NAMALWA (cell line): ENCODE measurements around the gene TMEM72.
"Not testable (repeated sequence)": the region's sequence is repeated elsewhere in the genome, so short reads cannot be mapped to it uniquely, and the experiment has no call there.

Source experiments
- DNase-seq: peaks from one replicate; pipeline ENCODE4 v3.0.0-alpha.2; 2015; ENCODE audit warnings: low spot score

The TMEM72 gene

GRCh38 chr10:44911081-44911540 lies at the start of gene TMEM72:
TMEM72 (plus strand) TSS chr10:44911337; CDS start chr10:44911513, 176 bp downstream.
- no peak for DNase-seq

DNA sequence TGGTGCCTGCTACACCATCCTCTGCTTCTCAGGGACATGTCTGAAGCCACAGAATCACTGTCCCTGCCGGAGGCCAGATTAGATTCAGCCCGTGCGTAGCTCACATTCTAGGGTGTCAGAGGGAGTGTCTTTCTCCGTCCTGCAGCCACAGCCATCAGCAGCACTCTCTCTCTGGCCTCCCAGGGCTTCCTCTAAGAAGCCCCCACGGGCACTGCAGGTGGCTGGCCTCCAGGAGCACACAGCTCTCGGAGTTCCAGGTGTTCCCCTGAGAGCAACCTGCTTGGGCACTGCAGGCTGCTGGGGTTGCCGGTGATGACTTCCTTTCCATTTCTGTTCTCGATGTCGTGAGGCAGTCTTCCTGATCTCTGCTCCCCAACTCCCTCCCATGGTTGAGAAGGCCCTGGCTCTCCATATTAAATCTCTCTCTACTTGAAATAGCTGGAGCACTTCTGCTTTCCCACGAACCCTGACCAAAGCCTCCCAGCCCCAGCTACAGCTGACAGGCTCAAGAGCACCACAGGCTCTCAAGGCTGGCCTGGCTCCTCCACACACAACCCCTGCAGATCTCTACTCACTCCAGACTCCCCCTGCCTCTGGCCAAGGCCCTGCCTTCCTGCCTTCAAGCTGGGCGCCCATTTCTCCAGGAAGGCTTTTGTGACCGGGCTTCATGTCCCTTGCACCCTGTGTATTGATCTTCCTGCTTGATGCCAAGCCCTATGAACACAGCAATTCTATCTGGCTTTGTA lies 49.0 kb upstream of the TMEM72 start:
- DNase-seq, result no peak

GRCh38 chr10:44862924-44863323 lies 48.2 kb upstream of the TMEM72 start:
- DNase-seq, result no peak

DNA sequence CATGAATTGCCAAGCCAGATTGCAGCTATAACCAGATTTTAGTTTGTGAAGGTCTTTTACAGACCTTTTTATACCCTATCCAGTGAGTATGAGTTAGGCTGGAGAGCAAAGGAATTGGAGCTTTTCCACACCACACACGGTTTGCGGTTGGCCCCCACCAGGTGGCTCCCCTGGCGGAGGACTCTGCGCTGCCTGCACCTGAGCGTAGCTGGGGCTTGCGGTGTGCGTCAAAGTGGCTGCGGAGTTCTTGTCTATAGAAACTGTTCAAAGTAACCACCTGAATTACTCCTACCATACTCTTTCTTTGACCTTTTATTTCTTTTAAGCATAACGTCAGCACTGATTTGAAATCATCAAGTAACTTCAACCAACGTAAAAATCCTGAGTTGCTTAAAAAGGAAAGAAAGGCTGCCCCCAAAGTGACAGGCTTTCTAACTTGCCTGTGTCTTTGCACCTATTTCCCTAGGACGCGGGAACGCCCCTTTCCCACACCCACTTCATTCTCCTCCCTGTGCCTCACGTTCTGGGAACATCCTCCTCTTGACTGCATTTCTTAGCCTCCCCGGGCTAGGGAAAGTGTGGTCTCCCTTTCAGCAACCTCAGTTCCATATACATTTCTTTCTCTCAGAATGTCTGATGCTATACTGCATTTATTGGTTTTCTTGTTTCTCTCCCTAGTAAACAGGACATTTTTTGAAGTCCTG lies 47.6 kb upstream of the TMEM72 start:
- no peak for DNase-seq

GRCh38 chr10:44864051-44864450 lies 47.1 kb upstream of the TMEM72 start:
- no peak for DNase-seq

- peak; percentile 36 for DNase-seq
Observed at GRCh38 chr10:44864637-44865288, 46.4 kb upstream of the TMEM72 start.

DNA sequence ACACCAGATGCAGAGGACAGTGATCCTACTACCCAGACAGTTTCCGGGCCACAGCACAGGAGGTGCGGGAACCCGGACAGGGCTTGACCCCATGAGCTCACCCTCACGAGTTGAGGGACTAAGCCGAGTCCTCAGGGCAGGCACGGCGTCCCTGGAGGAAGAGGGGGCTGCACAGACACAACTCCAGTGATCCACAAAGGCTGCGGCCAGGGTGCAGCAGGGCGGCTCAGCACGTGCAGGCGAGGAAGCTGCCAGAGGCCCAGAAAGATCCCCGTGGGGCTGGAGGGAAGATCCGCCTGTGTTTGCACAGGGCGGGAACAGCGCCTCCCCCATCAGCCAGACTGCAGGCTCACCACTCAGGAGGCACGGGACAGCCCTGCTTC lies 45.9 kb upstream of the TMEM72 start:
- DNase-seq, result no peak

GRCh38 chr10:44866367-44866766 lies 44.8 kb upstream of the TMEM72 start:
- DNase-seq, result not testable (repeated sequence)

GRCh38 chr10:44870031-44870430 lies 41.1 kb upstream of the TMEM72 start:
- DNase-seq, result no peak

DNA sequence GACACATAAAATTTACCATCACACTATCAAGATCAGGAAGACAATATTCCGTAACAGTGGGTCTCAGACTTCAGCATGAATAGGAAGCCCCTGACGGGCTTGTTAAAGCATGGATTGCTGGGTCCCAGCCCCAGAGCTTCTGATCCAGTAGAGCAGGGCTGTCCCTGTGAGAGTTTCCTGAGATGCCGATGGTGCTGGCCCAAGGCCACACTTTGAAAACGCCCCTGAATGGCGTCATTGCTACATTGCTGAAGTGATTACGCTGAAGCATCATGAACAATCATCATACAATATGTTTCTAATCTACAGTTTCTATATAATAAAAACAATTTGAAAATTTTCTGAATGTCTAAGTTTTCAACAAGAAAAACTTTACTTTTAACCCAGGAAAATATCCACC lies 38.0 kb upstream of the TMEM72 start:
- no peak for DNase-seq

DNA sequence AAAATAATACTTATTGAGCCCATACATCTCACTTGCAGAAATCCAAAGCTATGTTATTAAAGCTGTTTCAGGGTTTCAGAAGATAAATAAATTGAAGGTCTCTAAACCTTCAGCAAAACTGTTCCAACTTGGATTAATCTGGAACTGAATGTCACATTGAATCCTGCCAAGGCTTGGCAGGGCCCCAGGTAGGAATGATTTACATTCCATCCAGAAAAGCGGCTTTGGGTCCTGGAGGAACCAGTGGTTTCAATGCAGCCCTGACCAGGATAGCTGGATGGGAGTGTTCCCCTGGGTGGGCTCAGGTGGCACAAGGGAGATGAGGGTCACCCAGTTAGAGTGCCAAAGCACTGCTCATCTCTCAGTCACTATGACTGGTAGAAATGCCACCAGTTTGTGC lies 37.0 kb upstream of the TMEM72 start:
- no peak for DNase-seq

- DNase-seq, result no peak
Observed at GRCh38 chr10:44878706-44879530, 32.2 kb upstream of the TMEM72 start.

GRCh38 chr10:44879531-44879899 lies 31.6 kb upstream of the TMEM72 start:
- no peak for DNase-seq

- no peak for DNase-seq
Observed at GRCh38 chr10:44880090-44880715, 30.9 kb upstream of the TMEM72 start.

DNA sequence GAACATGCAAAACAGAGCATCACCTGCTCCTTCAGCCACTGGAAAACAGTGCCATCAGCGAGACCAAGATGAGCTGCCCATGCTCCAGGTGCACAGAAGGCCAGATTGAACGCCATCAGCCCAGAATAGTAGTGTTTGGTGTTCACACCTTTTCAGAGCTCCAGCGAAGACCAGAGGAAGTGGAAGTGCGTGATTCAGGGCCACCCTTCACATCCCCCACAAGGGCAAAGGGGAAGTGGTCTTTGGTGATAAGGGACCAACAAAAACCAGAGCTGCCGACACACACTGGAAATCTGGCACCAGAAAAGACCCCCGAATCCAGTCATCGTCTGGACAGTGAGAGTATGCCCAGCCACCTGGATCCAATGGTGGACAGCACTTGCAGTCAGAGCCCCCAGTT lies 29.5 kb upstream of the TMEM72 start:
- no peak for DNase-seq

- DNase-seq, result no peak
Observed at GRCh38 chr10:44882166-44882720, 28.9 kb upstream of the TMEM72 start.

DNA sequence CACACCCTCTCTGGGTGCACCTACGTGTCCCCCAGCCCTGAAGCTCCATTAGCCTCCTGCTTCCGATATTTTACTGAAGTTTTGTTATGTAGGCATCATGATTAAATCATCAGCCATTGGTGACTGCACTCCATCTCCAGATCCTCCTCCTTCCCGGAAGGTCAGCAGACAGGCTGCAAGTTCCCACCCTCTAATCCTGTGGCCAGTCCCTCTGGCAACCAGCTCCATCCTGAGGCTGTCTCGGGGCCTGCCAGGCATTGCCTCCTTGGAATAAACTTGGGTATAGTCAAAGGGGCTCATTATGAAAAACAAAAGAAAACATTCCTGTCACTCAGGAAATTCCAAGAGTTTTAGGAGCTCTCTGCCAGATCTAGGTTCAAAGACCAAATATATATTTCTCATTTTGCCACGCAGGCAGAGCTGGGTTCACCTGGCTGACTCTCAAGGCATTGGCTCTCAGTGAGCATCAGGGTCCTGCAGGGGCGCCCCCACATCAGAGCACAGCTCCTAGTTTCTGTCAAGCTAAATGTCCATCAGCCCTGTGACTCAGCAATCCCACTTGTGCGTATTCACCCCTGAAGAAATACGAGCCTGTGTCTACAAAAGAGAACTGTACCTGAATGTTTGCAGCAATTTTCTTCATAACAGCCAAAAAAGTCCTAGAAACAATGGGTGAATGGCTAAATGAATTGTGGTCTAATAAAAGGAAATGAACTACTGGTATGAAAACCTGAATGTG lies 27.4 kb upstream of the TMEM72 start:
- no peak for DNase-seq

GRCh38 chr10:44885710-44886109 lies 25.4 kb upstream of the TMEM72 start:
- DNase-seq, result no peak

- no peak for DNase-seq
Observed at GRCh38 chr10:44886966-44887365, 24.2 kb upstream of the TMEM72 start.

DNA sequence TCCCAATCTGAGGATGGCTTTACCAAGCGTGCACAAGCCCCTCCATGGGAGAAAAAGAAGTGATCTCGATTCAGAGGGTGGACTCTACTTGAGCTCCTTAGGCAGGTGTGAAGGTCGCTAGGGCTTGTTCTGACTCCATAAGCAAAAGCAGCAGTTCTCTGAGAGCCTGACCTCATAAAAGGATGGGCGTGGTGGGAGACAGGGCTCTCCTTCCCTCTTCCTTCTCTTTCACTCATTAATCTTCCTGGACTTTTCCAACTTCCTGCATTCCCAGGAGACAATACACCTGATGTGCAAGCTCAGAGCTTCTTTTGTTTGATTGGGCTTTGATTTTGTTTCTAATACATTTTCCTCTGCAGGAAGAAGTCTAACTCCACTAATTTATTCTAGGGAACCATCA lies 22.3 kb upstream of the TMEM72 start:
- no peak for DNase-seq

- no peak for DNase-seq
Observed at GRCh38 chr10:44889834-44890233, 21.3 kb upstream of the TMEM72 start.
